Keratinocyte (primary cell): ENCODE results near the gene CHST8.

Experiments
- CTCF ChIP-seq, 3 experiments: IDR thresholded peaks in 1 of 3; conservative IDR thresholded peaks in 1 of 3; optimal IDR thresholded peaks in 1 of 3; 2 replicates in 2 of 3; 3 replicates in 1 of 3; pipeline versions ENCODE3 to v1.5.1; 2011; ENCODE audit warnings: low read length in 3 of 3, mild to moderate bottlenecking in 3 of 3, moderate library complexity in 2 of 3, control low read depth in 1 of 3, inconsistent platforms in 1 of 3; ENCODE audit not compliant: insufficient read depth in 2 of 3; ENCODE audit errors: extremely low read depth in 1 of 3
- EZH2 ChIP-seq: IDR thresholded peaks from one replicate; pipeline ENCODE4 v1.6.1; 2012; ENCODE audit warnings: inconsistent platforms, mild to moderate bottlenecking, low read length, moderate library complexity

- TF ChIP-seq CTCF (optimal IDR thresholded peaks at IDR 0.05 in 1 of 3, IDR thresholded peaks at IDR 0.05 in 1 of 3, conservative IDR thresholded peaks at IDR 0.05 in 1 of 3; ENCODE audit: extremely low read depth in 1 of 3, insufficient read depth in 2 of 3, low read length in 3 of 3) (no peak), EZH2 (no peak)
Observed at GRCh38 chr19:33749016-33749415, 127.3 kb downstream of the CHST8 start.
